DOHH2 (cell line): Measurements from ENCODE around the gene FADS6.

Experiments used
- H3F3A ChIP-seq: fragments of 200-600 bp; sonication (generic), shearing (Covaris generic); 2 replicates; pipeline ENCODE4 v1.6.0; 2016; ENCODE audit warnings: antibody characterized with exemption, mild to moderate bottlenecking; ENCODE audit not compliant: control insufficient read depth, insufficient read depth
- H3K27ac ChIP-seq: fragments of 200-600 bp; sonication (generic); 2 replicates; pipeline ENCODE4 v1.5.1; 2014; ENCODE audit warnings: low read depth, mild to moderate bottlenecking, low read length, moderate library complexity
- H3K27me3 ChIP-seq: fragments of 200-600 bp; sonication (generic); 2 replicates; pipeline ENCODE4 v1.6.1; 2014; ENCODE audit warnings: mild to moderate bottlenecking, low read length, mixed read lengths; ENCODE audit not compliant: control insufficient read depth
- H3K36me3 ChIP-seq: fragments of 200-600 bp; sonication (generic); 2 replicates; pipeline ENCODE4 v1.6.1; 2014; ENCODE audit warnings: mild to moderate bottlenecking, low read length, moderate library complexity, mixed read lengths; ENCODE audit not compliant: control insufficient read depth
- H3K4me1 ChIP-seq: fragments of 200-600 bp; sonication (generic); 2 replicates; pipeline ENCODE4 v1.6.1; 2014; ENCODE audit warnings: mild to moderate bottlenecking, low read length, mixed read lengths; ENCODE audit not compliant: control insufficient read depth
- H3K4me2 ChIP-seq: fragments of 200-600 bp; sonication (generic); 2 replicates; pipeline ENCODE4 v1.6.0; 2014; ENCODE audit warnings: mild to moderate bottlenecking, low read length, moderate library complexity
- H3K4me3 ChIP-seq: fragments of 200-600 bp; sonication (generic); 2 replicates; pipeline ENCODE4 v1.5.1; 2014; ENCODE audit warnings: mild to moderate bottlenecking, low read length, mixed read lengths
- H3K79me2 ChIP-seq: fragments of 200-600 bp; sonication (generic); 2 replicates; pipeline ENCODE4 v1.6.1; 2014; ENCODE audit warnings: mild to moderate bottlenecking, low read length, mixed read lengths; ENCODE audit not compliant: control insufficient read depth
- H3K9me2 ChIP-seq: fragments of 200-600 bp; sonication (generic); replicated peaks from 2 replicates; pipeline ENCODE4 v1.6.1; 2014; ENCODE audit warnings: mild to moderate bottlenecking, low read length, mixed read lengths; ENCODE audit not compliant: control insufficient read depth
- H3K9me3 ChIP-seq: fragments of 200-600 bp; sonication (generic); 2 replicates; pipeline ENCODE4 v1.6.1; 2014; ENCODE audit warnings: antibody characterized with exemption, low read length, mixed read lengths; ENCODE audit not compliant: control insufficient read depth, insufficient read depth
- H4K20me1 ChIP-seq: fragments of 200-600 bp; sonication (generic); 2 replicates; pipeline ENCODE4 v1.6.0; 2014; ENCODE audit warnings: low read depth, mild to moderate bottlenecking, antibody characterized with exemption, low read length, moderate library complexity; ENCODE audit not compliant: control insufficient read depth, insufficient read depth
- EZH2phosphoT487 ChIP-seq: fragments of 200-600 bp; sonication (generic); IDR thresholded peaks from 2 replicates; pipeline ENCODE4 v1.6.1; 2017; ENCODE audit warnings: borderline replicate concordance, mild to moderate bottlenecking, antibody characterized with exemption, low read length, moderate library complexity, mixed read lengths
- TF ChIP-seq, protein P1 (sequence below): fragments of 200-600 bp; sonication (generic); IDR thresholded peaks from one replicate; pipeline ENCODE4 v1.5.1; 2014; ENCODE audit warnings: antibody characterized with exemption, mild to moderate bottlenecking, low read depth, low read length; ENCODE audit not compliant: poor library complexity, severe bottlenecking

FADS6 gene

DNA sequence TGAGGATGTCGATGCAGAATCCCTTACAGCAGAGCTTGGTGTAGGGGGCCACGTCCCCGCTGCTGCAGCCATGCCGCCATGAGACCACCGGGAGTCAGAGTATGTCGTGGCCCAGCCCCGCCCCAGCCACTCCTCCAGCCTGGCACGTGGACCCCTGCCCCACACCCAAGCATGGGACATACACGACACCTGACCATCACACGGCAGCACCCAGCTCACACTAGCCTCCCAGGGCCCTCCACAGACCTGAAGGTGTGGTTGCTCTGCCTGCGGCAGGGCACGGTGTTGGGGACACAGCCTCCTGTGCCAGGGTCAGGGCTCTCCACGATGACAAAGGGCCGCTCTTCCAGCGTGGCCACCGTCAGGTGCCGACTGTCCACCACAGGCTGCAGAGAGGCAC lies 43.1 kb downstream of the FADS6 start:
- no peaks in the 10 kb centered on the region for H3K9me2 ChIP-seq
- no peaks in the 10 kb centered on the region for H3K79me2 ChIP-seq
- no peak for TF ChIP-seq EZH2phosphoT487
- TF ChIP-seq, protein P1, sequence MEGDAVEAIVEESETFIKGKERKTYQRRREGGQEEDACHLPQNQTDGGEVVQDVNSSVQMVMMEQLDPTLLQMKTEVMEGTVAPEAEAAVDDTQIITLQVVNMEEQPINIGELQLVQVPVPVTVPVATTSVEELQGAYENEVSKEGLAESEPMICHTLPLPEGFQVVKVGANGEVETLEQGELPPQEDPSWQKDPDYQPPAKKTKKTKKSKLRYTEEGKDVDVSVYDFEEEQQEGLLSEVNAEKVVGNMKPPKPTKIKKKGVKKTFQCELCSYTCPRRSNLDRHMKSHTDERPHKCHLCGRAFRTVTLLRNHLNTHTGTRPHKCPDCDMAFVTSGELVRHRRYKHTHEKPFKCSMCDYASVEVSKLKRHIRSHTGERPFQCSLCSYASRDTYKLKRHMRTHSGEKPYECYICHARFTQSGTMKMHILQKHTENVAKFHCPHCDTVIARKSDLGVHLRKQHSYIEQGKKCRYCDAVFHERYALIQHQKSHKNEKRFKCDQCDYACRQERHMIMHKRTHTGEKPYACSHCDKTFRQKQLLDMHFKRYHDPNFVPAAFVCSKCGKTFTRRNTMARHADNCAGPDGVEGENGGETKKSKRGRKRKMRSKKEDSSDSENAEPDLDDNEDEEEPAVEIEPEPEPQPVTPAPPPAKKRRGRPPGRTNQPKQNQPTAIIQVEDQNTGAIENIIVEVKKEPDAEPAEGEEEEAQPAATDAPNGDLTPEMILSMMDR = peak; percentile 2
- peaks cover 14% of the 10 kb centered on the region for H3K27me3 ChIP-seq
- no peak overlapping the region for H3K27ac ChIP-seq
- H4K20me1 ChIP-seq = no peaks in the 10 kb centered on the region
- no peak overlapping the region for H3K4me2 ChIP-seq
- H3K9me3 ChIP-seq = no peaks in the 10 kb centered on the region
- no peaks in the 10 kb centered on the region for H3K36me3 ChIP-seq
- no peak overlapping the region for H3K4me3 ChIP-seq
- H3K4me1 ChIP-seq = no peaks in the 10 kb centered on the region
- no peaks in the 10 kb centered on the region for H3F3A ChIP-seq

DNA sequence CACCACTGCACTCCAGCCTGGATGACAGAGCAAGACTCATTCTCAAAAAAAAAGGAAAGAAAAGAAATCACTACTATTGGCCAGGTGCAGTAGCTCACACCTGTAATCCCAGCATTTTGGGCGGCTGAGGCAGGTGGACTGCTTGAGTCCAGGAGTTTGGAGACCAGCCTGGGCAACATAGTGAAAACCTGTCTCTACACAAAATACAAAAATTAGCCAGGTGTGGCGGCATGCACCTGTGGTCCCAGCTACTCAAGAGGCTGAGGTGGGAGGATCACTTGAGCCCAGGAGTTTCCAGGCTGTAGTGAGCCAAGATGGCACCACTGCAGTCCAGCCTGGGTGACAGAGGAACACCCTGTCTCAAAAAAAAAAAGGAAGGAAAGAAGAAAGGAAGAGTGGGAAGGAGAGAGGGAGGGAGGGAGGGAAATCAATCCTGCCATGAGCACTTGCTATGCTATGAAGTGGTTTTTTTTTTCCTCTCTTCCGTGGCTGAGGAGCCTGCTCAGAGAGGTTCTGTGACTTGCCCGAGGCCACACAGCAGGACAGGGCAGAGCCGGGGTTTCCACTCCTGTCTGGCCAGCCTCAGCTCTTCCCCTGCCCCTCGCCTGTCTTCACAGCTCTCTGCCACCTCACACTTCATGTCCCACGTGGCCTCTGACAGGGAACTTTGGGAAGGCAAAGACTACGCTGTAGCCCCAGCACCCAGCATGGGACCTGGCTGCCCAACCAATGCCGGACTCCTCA lies 44.6 kb downstream of the FADS6 start:
- Histone ChIP-seq H3K9me3 (no peaks in the 10 kb centered on the region), H3K36me3 (no peaks in the 10 kb centered on the region), H3K79me2 (no peaks in the 10 kb centered on the region), H3K4me3 (no peak overlapping the region), H3K27me3 (peaks cover 10% of the 10 kb centered on the region), H3K27ac (no peak overlapping the region), H3F3A (no peaks in the 10 kb centered on the region), H3K4me2 (no peak overlapping the region), H3K9me2 (no peaks in the 10 kb centered on the region), H4K20me1 (no peaks in the 10 kb centered on the region), H3K4me1 (no peaks in the 10 kb centered on the region)
- TF ChIP-seq EZH2phosphoT487 = no peak
- TF ChIP-seq, protein P1 = no peak

- Histone ChIP-seq H3F3A (no peaks in the 10 kb centered on the region), H3K4me1 (no peaks in the 10 kb centered on the region), H3K36me3 (no peaks in the 10 kb centered on the region), H3K27me3 (peaks cover 3% of the 10 kb centered on the region; the same call in 1 of the 2 replicates), H3K4me3 (no peak overlapping the region), H3K79me2 (no peaks in the 10 kb centered on the region), H4K20me1 (no peaks in the 10 kb centered on the region), H3K4me2 (no peak overlapping the region), H3K9me3 (no peaks in the 10 kb centered on the region), H3K9me2 (no peaks in the 10 kb centered on the region), H3K27ac (no peak overlapping the region)
- TF ChIP-seq EZH2phosphoT487 = no peak
- TF ChIP-seq, protein P1 = no peak
Observed at GRCh38 chr17:74846621-74847020, 46.8 kb downstream of the FADS6 start.
